Neuronal stem cell (in vitro differentiated cells): ENCODE measurements around the gene STX4.

Experiments
- DNase-seq: peaks from one replicate; pipeline ENCODE4 v3.0.0-alpha.2; 2013; ENCODE audit warnings: low spot score
- H2AFZ ChIP-seq: one replicate; pipeline ENCODE4 v1.6.1; 2013; ENCODE audit warnings: mild to moderate bottlenecking, low read length, inconsistent platforms
- H2AK5ac ChIP-seq: 2 replicates; pipeline ENCODE4 v1.6.1; 2013; ENCODE audit warnings: low read depth, mild to moderate bottlenecking, inconsistent platforms, low read length, moderate library complexity, mixed read lengths
- H2BK120ac ChIP-seq: 2 replicates; pipeline ENCODE4 v1.6.1; 2013; ENCODE audit warnings: low read depth, mild to moderate bottlenecking, inconsistent platforms, low read length, moderate library complexity, mixed read lengths
- H2BK12ac ChIP-seq: one replicate; pipeline ENCODE4 v1.6.1; 2013; ENCODE audit warnings: low read length, inconsistent platforms
- H2BK15ac ChIP-seq: 2 replicates; pipeline ENCODE4 v1.6.1; 2013; ENCODE audit warnings: mild to moderate bottlenecking, low read length, inconsistent platforms, mixed read lengths
- H2BK5ac ChIP-seq: one replicate; pipeline ENCODE4 v1.6.1; 2013; ENCODE audit warnings: inconsistent platforms, mild to moderate bottlenecking, low read length, moderate library complexity
- H3K14ac ChIP-seq: one replicate; pipeline ENCODE4 v1.6.1; 2013; ENCODE audit warnings: low read length, inconsistent platforms
- H3K18ac ChIP-seq: 2 replicates; pipeline ENCODE4 v1.6.1; 2013; ENCODE audit warnings: low read length, inconsistent platforms
- H3K23ac ChIP-seq: 2 replicates; pipeline ENCODE4 v1.6.1; 2013; ENCODE audit warnings: low read depth, mild to moderate bottlenecking, mixed read lengths, low read length, inconsistent platforms; ENCODE audit not compliant: poor library complexity
- H3K27ac ChIP-seq: replicated peaks from 3 replicates; pipeline ENCODE4 v1.5.1; 2013; ENCODE audit warnings: low read length, inconsistent platforms
- H3K27me3 ChIP-seq, 3 experiments: 2 replicates each; pipeline ENCODE4 v1.6.1; 2013; ENCODE audit warnings: low read length in 3 of 3, mild to moderate bottlenecking in 2 of 3, inconsistent platforms in 1 of 3, low read depth in 1 of 3, mixed read lengths in 1 of 3, moderate library complexity in 1 of 3; ENCODE audit not compliant: control insufficient read depth in 3 of 3, insufficient read depth in 3 of 3
- H3K36me3 ChIP-seq, 2 donors: replicated peaks in 1 of 2; 2 replicates each; pipeline ENCODE4 v1.6.1; 2013; ENCODE audit warnings: low read length in 2 of 2; ENCODE audit not compliant: control insufficient read depth in 2 of 2, insufficient read depth in 2 of 2
- H3K4ac ChIP-seq: 2 replicates; pipeline ENCODE4 v1.6.1; 2013; ENCODE audit warnings: inconsistent platforms, mild to moderate bottlenecking, low read length, moderate library complexity
- H3K4me1 ChIP-seq, 2 donors: 1 replicate in 1 of 2; 2 replicates in 1 of 2; pipeline ENCODE4 v1.6.1; 2013; ENCODE audit warnings: low read length in 2 of 2, low read depth in 1 of 2; ENCODE audit not compliant: control insufficient read depth in 2 of 2, insufficient read depth in 1 of 2
- H3K4me2 ChIP-seq: one replicate; pipeline ENCODE4 v1.6.1; 2013; ENCODE audit warnings: mild to moderate bottlenecking, low read length, inconsistent platforms; ENCODE audit not compliant: insufficient read depth, poor library complexity, severe bottlenecking
- H3K4me3 ChIP-seq, 2 donors: 2 replicates each; pipeline ENCODE4 v1.5.1; 2013; ENCODE audit warnings: low read length in 2 of 2, mild to moderate bottlenecking in 2 of 2, inconsistent platforms in 1 of 2, moderate library complexity in 1 of 2
- H3K79me1 ChIP-seq: one replicate; pipeline ENCODE4 v1.6.1; 2013; ENCODE audit warnings: low read depth, mild to moderate bottlenecking, inconsistent platforms, low read length, moderate library complexity
- H3K9ac ChIP-seq: one replicate; pipeline ENCODE4 v1.6.1; 2013; ENCODE audit warnings: mild to moderate bottlenecking, low read depth, low read length, inconsistent platforms; ENCODE audit not compliant: poor library complexity
- H3K9me3 ChIP-seq, 2 donors: replicated peaks in 1 of 2; 2 replicates each; pipeline versions ENCODE3 to v1.6.1; 2013; ENCODE audit warnings: low read length in 2 of 2, mild to moderate bottlenecking in 2 of 2, inconsistent platforms in 1 of 2, low read depth in 1 of 2, mixed read lengths in 1 of 2, moderate library complexity in 1 of 2; ENCODE audit not compliant: control insufficient read depth in 2 of 2, insufficient read depth in 1 of 2
- H4K8ac ChIP-seq: one replicate; pipeline ENCODE4 v1.6.1; 2013; ENCODE audit warnings: low read depth, mild to moderate bottlenecking, inconsistent platforms, low read length, moderate library complexity
- H4K91ac ChIP-seq: one replicate; pipeline ENCODE4 v1.6.1; 2013; ENCODE audit warnings: low read length, low read depth, mild to moderate bottlenecking, inconsistent platforms; ENCODE audit not compliant: poor library complexity
- WGBS, 2 donors: extraction: QIAGEN DNeasy Blood & Tissue Kit; methylation state at CpG; one replicate each; pipeline ENCODE4 v1.1.7; 2013; ENCODE audit warnings: missing lambda C conversion rate in 2 of 2, mixed read lengths in 1 of 2; ENCODE audit not compliant: insufficient read length in 2 of 2, insufficient replicate concordance in 1 of 2; ENCODE audit errors: extremely low coverage in 2 of 2; 5-methylcytosine and 5-hydroxymethylcytosine counted together

STX4 gene

DNA sequence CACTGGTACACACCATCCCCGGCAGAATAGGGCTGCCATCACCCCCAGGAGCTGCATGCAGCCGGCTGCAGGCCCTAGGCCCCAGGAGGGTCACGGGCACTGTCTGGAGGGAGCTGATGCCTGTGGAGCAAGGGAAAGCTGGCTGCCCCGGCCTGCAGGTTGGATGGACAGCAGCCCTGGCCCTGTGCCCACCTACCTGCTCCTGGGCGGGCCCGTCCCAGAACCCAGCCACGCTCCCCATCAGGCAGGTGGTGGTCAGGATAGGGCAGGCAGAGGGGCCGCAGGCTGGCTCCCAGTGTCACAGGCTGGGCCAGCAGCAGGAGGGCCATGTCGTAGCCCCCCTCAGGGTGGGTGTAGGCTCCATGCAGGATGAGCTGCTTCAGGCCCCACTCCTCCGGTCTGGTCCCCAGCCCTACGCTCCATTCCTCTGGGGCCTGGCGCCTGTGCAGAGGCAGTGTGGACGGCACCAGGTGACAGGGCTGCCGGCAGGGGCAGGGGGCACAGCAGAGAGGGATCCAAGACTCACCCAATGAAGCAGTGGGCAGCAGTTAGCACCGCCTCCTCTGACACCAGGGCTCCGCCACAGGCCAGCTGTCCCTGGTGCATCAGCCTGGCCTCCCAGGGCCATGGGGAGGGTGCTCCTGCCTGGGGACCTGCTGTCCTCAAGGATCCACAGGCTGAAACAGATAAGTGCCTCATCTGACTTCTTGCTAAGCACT, 51.4 kb downstream of the STX4 start:
- no peak for DNase-seq
- H3K4me3 ChIP-seq, result no peak overlapping the region
- H3K4me1 ChIP-seq, result no peaks in the 10 kb centered on the region
- no peak overlapping the region for H4K91ac ChIP-seq
- H3K36me3 ChIP-seq, result peaks cover 39 to 62% of the 10 kb centered on the region in 2 donors
- peaks cover 13% of the 10 kb centered on the region for H3K79me1 ChIP-seq
- H2BK120ac ChIP-seq, result no peak overlapping the region
- no peak overlapping the region for H3K18ac ChIP-seq
- WGBS, 2 donors, result no CpG with 5 or more reads among the region's 16 CpGs
- no peak overlapping the region for H3K9ac ChIP-seq
- H3K9me3 ChIP-seq, result peaks cover 0 to 2% of the 10 kb centered on the region in 2 donors
- H2BK12ac ChIP-seq, result no peak overlapping the region
- H3K27me3 ChIP-seq, result no peaks in the 10 kb centered on the region
- H2AFZ ChIP-seq, result no peak overlapping the region
- H2BK15ac ChIP-seq, result no peak overlapping the region
- H4K8ac ChIP-seq, result no peak overlapping the region
- no peak overlapping the region for H3K14ac ChIP-seq
- H2BK5ac ChIP-seq, result no peak overlapping the region
- H3K4ac ChIP-seq, result no peak overlapping the region
- H2AK5ac ChIP-seq, result no peak overlapping the region
- H3K27ac ChIP-seq, result no peak overlapping the region
- H3K23ac ChIP-seq, result no peak overlapping the region
- no peak overlapping the region for H3K4me2 ChIP-seq

DNA sequence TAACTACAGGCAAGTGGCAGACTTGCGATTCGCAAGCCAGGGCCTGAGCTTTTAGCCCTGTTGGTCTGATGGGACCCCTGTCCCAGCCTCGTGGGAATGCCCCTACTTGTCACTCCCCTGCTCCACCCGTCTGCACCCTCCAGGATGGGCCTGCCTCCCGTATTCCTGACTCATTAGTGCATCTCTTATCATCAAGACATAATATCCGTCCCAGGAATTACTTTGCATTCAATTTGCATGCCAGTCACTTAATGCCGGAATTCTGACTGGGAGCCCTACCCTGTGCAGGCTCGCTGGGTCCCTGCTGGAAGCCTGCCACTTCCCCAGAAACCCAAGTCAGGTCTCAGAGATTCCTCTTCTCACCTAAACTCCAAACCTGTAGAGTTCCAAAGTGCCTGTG, 52.1 kb downstream of the STX4 start:
- Histone ChIP-seq H3K36me3 (peaks cover 35 to 58% of the 10 kb centered on the region in 2 donors), H3K4me3 (no peak overlapping the region), H4K91ac (no peak overlapping the region), H3K79me1 (peaks cover 8% of the 10 kb centered on the region), H3K4me1 (no peaks in the 10 kb centered on the region), H3K4ac (no peak overlapping the region), H3K27ac (no peak overlapping the region), H3K27me3 (no peaks in the 10 kb centered on the region), H3K23ac (no peak overlapping the region), H2BK5ac (no peak overlapping the region), H3K9ac (no peak overlapping the region), H3K4me2 (no peak overlapping the region), H2AFZ (no peak overlapping the region), H3K14ac (no peak overlapping the region), H2BK12ac (no peak overlapping the region), H2AK5ac (no peak overlapping the region), H2BK15ac (no peak overlapping the region), H3K9me3 (peaks cover 0 to 2% of the 10 kb centered on the region in 2 donors), H2BK120ac (no peak overlapping the region), H3K18ac (no peak overlapping the region), H4K8ac (no peak overlapping the region)
- no peak for DNase-seq
- WGBS, 2 donors, result no CpG with 5 or more reads among the region's 8 CpGs

DNA sequence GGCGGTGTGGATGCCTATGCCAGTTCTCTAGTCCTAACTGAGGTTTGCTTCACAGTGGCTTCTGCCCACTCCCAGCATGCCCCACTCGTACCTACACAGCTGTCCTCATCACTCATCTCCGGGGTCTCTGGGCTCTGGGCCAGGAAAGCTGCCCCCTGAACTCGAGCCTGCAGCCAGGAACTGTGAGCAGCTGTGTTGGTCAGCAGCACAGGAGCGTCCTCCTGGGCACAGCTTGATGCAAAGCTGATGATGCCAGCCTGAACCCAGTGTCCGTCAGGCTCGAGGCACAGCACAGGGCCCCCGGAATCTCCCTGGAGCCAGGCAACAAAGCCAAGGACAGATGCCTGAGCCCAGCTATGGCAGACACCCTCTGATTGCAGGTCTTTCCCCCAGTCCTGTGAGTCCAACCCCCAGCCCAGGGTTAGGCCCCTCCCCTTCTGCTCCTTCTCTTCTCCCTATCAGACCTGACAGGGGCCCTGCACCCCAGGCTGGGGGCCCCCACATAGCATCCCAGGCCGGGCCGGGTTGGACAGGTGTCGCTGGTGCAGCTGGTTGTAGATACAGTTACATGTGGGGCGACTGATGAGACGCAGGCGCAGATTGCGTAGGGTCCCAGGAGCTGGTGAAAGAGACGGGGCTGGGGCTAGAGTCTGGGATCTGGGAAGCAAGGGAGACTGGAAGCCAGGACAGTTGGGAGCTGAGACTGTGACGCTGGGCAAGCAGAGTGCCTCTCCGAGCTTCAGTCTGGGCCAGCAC, 52.7 kb downstream of the STX4 start:
- Histone ChIP-seq H2BK120ac (no peak overlapping the region), H3K27me3 (no peaks in the 10 kb centered on the region), H4K91ac (no peak overlapping the region), H3K36me3 (peaks cover 33 to 58% of the 10 kb centered on the region in 2 donors), H3K9me3 (peaks cover 0 to 2% of the 10 kb centered on the region in 2 donors), H3K4ac (no peak overlapping the region), H2BK5ac (no peak overlapping the region), H3K4me3 (no peak overlapping the region), H2BK15ac (no peak overlapping the region), H3K79me1 (peaks cover 5% of the 10 kb centered on the region), H3K23ac (no peak overlapping the region), H3K4me2 (no peak overlapping the region), H2AFZ (no peak overlapping the region), H3K18ac (no peak overlapping the region), H3K9ac (no peak overlapping the region), H4K8ac (peak overlapping the region; percentile 65), H3K4me1 (no peaks in the 10 kb centered on the region), H3K14ac (no peak overlapping the region), H2AK5ac (no peak overlapping the region), H3K27ac (no peak overlapping the region), H2BK12ac (no peak overlapping the region)
- DNase-seq, result no peak
- WGBS, 2 donors, result no CpG with 5 or more reads among the region's 18 CpGs

DNA sequence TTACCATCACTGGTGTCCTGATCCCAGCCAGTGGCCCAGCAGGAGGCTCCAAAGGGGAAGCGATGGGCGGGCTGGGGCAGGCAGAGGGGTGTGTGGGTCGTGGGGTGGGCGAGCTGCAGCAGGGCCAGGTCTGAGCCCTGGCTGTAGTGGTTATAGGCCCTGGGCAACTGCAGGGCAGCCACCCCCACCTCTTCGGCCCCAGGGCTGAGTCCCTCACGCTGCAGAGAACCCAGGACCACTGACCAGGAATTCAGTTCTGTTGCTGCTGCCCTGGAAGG, 53.2 kb downstream of the STX4 start:
- Histone ChIP-seq H3K27ac (no peak overlapping the region), H3K14ac (no peak overlapping the region), H3K23ac (no peak overlapping the region), H3K4ac (no peak overlapping the region), H2AK5ac (no peak overlapping the region), H4K8ac (no peak overlapping the region), H2BK12ac (no peak overlapping the region), H3K9ac (no peak overlapping the region), H3K79me1 (peaks cover 3% of the 10 kb centered on the region), H2BK15ac (no peak overlapping the region), H3K4me1 (no peaks in the 10 kb centered on the region), H2BK120ac (no peak overlapping the region), H3K4me3 (no peak overlapping the region), H3K18ac (no peak overlapping the region), H3K36me3 (peaks cover 31 to 57% of the 10 kb centered on the region in 2 donors), H3K4me2 (no peak overlapping the region), H2BK5ac (no peak overlapping the region), H4K91ac (no peak overlapping the region), H3K9me3 (peaks cover 0 to 2% of the 10 kb centered on the region in 2 donors), H3K27me3 (no peaks in the 10 kb centered on the region), H2AFZ (no peak overlapping the region)
- no CpG with 5 or more reads among the region's 6 CpGs for WGBS, 2 donors
- no peak for DNase-seq
